Astrocyte (in vitro differentiated cells and primary cell): ENCODE results near the gene TIGD2. TPM values are rescaled to one million over a fixed set of nuclear protein-coding genes. Genes with fewer than 3 reads are reported as not detected.

ENCODE experiments used
- DNase-seq: peaks from one replicate; pipeline ENCODE4 v3.0.0-alpha.2; 2010; ENCODE audit warnings: low read depth
- FAIRE-seq: peaks from 2 replicates; lab custom pipeline; 2011; peaks lifted over from hg19 to GRCh38; lab: Jason Lieb, UNC
- H2AFZ ChIP-seq: 2 replicates; pipeline ENCODE4 v1.6.0; 2012; ENCODE audit warnings: low read depth, low read length, inconsistent platforms
- H3K27ac ChIP-seq: 2 replicates; pipeline ENCODE4 v1.5.1; 2011; ENCODE audit warnings: low read depth, low read length, inconsistent platforms
- H3K27me3 ChIP-seq: 2 replicates; pipeline ENCODE4 v1.6.0; 2011; ENCODE audit warnings: low read length, inconsistent platforms; ENCODE audit not compliant: insufficient read depth
- H3K36me3 ChIP-seq: 2 replicates; pipeline ENCODE4 v1.5.1; 2011; ENCODE audit warnings: low read length, inconsistent platforms; ENCODE audit not compliant: insufficient read depth
- H3K4me1 ChIP-seq: 2 replicates; pipeline ENCODE4 v1.5.1; 2011; ENCODE audit warnings: low read length, inconsistent platforms; ENCODE audit not compliant: insufficient read depth
- H3K4me2 ChIP-seq: 2 replicates; pipeline ENCODE4 v1.6.0; 2012; ENCODE audit warnings: low read length, inconsistent platforms
- H3K4me3 ChIP-seq: 2 replicates; pipeline ENCODE4 v1.5.1; 2011; ENCODE audit warnings: low read depth, mild to moderate bottlenecking, low read length, inconsistent platforms; ENCODE audit not compliant: insufficient read depth
- H3K79me2 ChIP-seq: 2 replicates; pipeline ENCODE4 v1.6.0; 2012; ENCODE audit warnings: mild to moderate bottlenecking, low read length, inconsistent platforms; ENCODE audit not compliant: insufficient read depth
- H3K9ac ChIP-seq: 2 replicates; pipeline ENCODE4 v1.6.0; 2012; ENCODE audit warnings: mild to moderate bottlenecking, low read length, inconsistent platforms
- H3K9me3 ChIP-seq: 2 replicates; pipeline ENCODE4 v1.5.1; 2012; ENCODE audit warnings: low read depth, mild to moderate bottlenecking, low read length, inconsistent platforms; ENCODE audit not compliant: insufficient read depth
- H4K20me1 ChIP-seq: 2 replicates; pipeline ENCODE4 v1.6.0; 2012; ENCODE audit warnings: low read length, inconsistent platforms; ENCODE audit not compliant: insufficient read depth
- H3K27ac Mint-ChIP-seq: one replicate; pipeline ENCODE4 v1.8.0; 2021; ENCODE audit warnings: mild to moderate bottlenecking, mixed read lengths; ENCODE audit not compliant: unreplicated experiment
- H3K27me3 Mint-ChIP-seq: one replicate; pipeline ENCODE4 v1.8.0; 2021; ENCODE audit warnings: low read depth, mixed read lengths; ENCODE audit not compliant: unreplicated experiment
- H3K36me3 Mint-ChIP-seq: one replicate; pipeline ENCODE4 v1.8.0; 2021; ENCODE audit warnings: low read depth, mixed read lengths; ENCODE audit not compliant: unreplicated experiment
- H3K4me1 Mint-ChIP-seq: one replicate; pipeline ENCODE4 v1.8.0; 2021; ENCODE audit warnings: low read depth, mixed read lengths; ENCODE audit not compliant: unreplicated experiment
- H3K4me3 Mint-ChIP-seq: one replicate; pipeline ENCODE4 v1.8.0; 2021; ENCODE audit warnings: mild to moderate bottlenecking, moderate library complexity, mixed read lengths; ENCODE audit not compliant: unreplicated experiment
- H3K9me3 Mint-ChIP-seq: one replicate; pipeline ENCODE4 v1.8.0; 2021; ENCODE audit warnings: mild to moderate bottlenecking, mixed read lengths; ENCODE audit not compliant: unreplicated experiment
- CTCF ChIP-seq: IDR thresholded peaks from 2 replicates; pipeline ENCODE4 v1.5.1; 2011; ENCODE audit warnings: low read depth, mild to moderate bottlenecking, inconsistent platforms, low read length, moderate library complexity; ENCODE audit not compliant: insufficient read depth
- EZH2 ChIP-seq: IDR thresholded peaks from 2 replicates; pipeline ENCODE4 v1.6.1; 2012; ENCODE audit warnings: mild to moderate bottlenecking, low read length, inconsistent platforms; ENCODE audit not compliant: insufficient read depth
- total RNA-seq: library from RNA; stranded (reverse); gene quantifications from 2 replicates; pipeline ENCODE4 v1.2.1, GENCODE V29; 2021

Gene TIGD2
- total RNA-seq, 1 donor from 2014 or later = 5.3 TPM

- Histone ChIP-seq H3K4me1 (peaks cover 3% of the 10 kb centered on the region), H3K36me3 (no peaks in the 10 kb centered on the region), H3K4me3 (no peak overlapping the region), H3K27ac (no peak overlapping the region), H3K79me2 (no peaks in the 10 kb centered on the region), H3K9me3 (no peaks in the 10 kb centered on the region), H3K4me2 (no peak overlapping the region), H4K20me1 (no peaks in the 10 kb centered on the region), H3K27me3 (no peaks in the 10 kb centered on the region), H2AFZ (no peak overlapping the region), H3K9ac (no peak overlapping the region)
- H3K4me1 Mint-ChIP-seq = peaks cover 18% of the 10 kb centered on the region
- no peak overlapping the region for H3K4me3 Mint-ChIP-seq
- H3K36me3 Mint-ChIP-seq = no peaks in the 10 kb centered on the region
- DNase-seq = no peak
- FAIRE-seq = no peak
- TF ChIP-seq EZH2 = no peak
- TF ChIP-seq CTCF = no peak
- no peaks in the 10 kb centered on the region for H3K27me3 Mint-ChIP-seq
- no peak overlapping the region for H3K27ac Mint-ChIP-seq
- H3K9me3 Mint-ChIP-seq = peaks cover 2% of the 10 kb centered on the region
These were observed 26.4 kb downstream of the TIGD2 start for GRCh38 chr4:89137695-89138094.

- H3K4me3 ChIP-seq = no peak overlapping the region
- H3K27ac Mint-ChIP-seq = no peak overlapping the region
- H3K27ac ChIP-seq = no peak overlapping the region
- H3K79me2 ChIP-seq = no peaks in the 10 kb centered on the region
- FAIRE-seq (no peak), DNase-seq (no peak)
- H3K27me3 ChIP-seq = no peaks in the 10 kb centered on the region
- no peaks in the 10 kb centered on the region for H3K36me3 Mint-ChIP-seq
- H2AFZ ChIP-seq = no peak overlapping the region
- TF ChIP-seq CTCF (no peak), EZH2 (no peak)
- peaks cover 14% of the 10 kb centered on the region for H3K4me1 Mint-ChIP-seq
- H4K20me1 ChIP-seq = no peaks in the 10 kb centered on the region
- H3K36me3 ChIP-seq = no peaks in the 10 kb centered on the region
- no peak overlapping the region for H3K9ac ChIP-seq
- no peak overlapping the region for H3K4me2 ChIP-seq
- peaks cover 2% of the 10 kb centered on the region for H3K9me3 ChIP-seq
- H3K27me3 Mint-ChIP-seq = no peaks in the 10 kb centered on the region
- H3K9me3 Mint-ChIP-seq = peaks cover 5% of the 10 kb centered on the region
- H3K4me3 Mint-ChIP-seq = no peak overlapping the region
- H3K4me1 ChIP-seq = no peaks in the 10 kb centered on the region
These were observed 28.9 kb downstream of the TIGD2 start for GRCh38 chr4:89140168-89140759.
